ENCODE measurements around the gene ZNF227.
"Not testable (repeated sequence)": the region's sequence is repeated elsewhere in the genome, so short reads cannot be mapped to it uniquely, and the experiment has no call there.

GRCh38 chr19:44221291-44221690, 9.0 kb downstream of the ZNF227 start:
- TF ChIP-seq POLR2A, CTCF (IDR thresholded peaks at IDR 0.05): not testable (repeated sequence)

Measured in Peyer's patch (tissue), 4 donors.